KOPT-K1 (cell line): ENCODE measurements around the gene SORBS1.
"Not testable (repeated sequence)": the region's sequence is repeated elsewhere in the genome, so short reads cannot be mapped to it uniquely, and the experiment has no call there.

Source experiments
- H3K27ac ChIP-seq: fragments of 200-600 bp; sonication (generic); 2 replicates; pipeline ENCODE4 v1.5.1; 2016; ENCODE audit warnings: antibody characterized with exemption, mild to moderate bottlenecking, low read depth, low read length; ENCODE audit not compliant: poor library complexity, severe bottlenecking
- H3K36me3 ChIP-seq: fragments of 200-600 bp; sonication (generic); 2 replicates; pipeline ENCODE4 v1.5.1; 2017; ENCODE audit warnings: antibody characterized with exemption, mild to moderate bottlenecking, low read length, moderate library complexity; ENCODE audit not compliant: insufficient read depth
- H3K9me3 ChIP-seq: fragments of 200-600 bp; sonication (generic); 2 replicates; pipeline ENCODE4 v1.5.1; 2017; ENCODE audit warnings: antibody characterized with exemption, low read length, mild to moderate bottlenecking; ENCODE audit not compliant: insufficient read depth, poor library complexity, severe bottlenecking

SORBS1 gene

DNA sequence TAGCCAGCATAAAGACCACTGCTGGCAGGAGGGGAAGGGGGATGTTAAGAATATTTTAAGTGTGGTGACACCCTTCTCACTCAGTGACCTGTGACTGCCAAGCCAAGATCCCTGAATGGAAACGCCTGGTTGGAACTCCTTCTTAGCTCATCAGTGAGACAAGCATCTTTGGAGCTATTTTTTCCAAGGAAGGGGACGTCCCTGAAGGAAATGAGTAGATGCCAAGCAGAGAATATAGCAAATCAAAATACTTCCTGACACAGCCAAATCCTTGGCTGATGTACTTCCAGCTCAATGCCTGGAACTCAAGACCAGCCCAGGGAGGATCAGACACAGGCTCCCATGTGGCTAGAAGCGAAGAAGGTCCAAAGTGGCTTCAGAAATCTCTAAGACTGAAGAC lies 82.2 kb downstream of the SORBS1 start:
- H3K27ac ChIP-seq, result no peak overlapping the region
- H3K9me3 ChIP-seq, result no peaks in the 10 kb centered on the region
- H3K36me3 ChIP-seq, result no peaks in the 10 kb centered on the region

GRCh38 chr10:95478185-95478584 lies 83.0 kb downstream of the SORBS1 start:
- Histone ChIP-seq H3K36me3 (no peaks in the 10 kb centered on the region), H3K9me3 (no peaks in the 10 kb centered on the region), H3K27ac (no peak overlapping the region)

DNA sequence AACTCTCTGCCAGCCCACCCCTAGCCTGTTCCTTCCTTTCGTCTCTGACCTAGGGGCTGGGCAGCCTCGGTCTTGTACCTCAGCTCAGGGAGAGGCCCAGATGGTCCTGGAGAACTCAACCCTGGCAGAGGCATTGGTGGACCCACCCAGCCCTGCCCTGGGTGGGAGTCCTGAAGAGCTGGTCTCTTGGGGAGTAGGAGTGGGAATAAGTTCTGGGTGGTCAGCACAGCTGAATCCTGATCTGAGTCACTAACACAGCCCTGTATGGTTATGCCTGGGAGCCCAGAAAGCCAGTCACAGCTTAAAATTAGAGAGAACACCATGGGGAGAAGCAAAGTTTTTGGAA lies 84.0 kb downstream of the SORBS1 start:
- H3K9me3 ChIP-seq, result no peaks in the 10 kb centered on the region
- H3K36me3 ChIP-seq, result no peaks in the 10 kb centered on the region
- no peak overlapping the region for H3K27ac ChIP-seq

- Histone ChIP-seq H3K36me3 (no peaks in the 10 kb centered on the region), H3K9me3 (no peaks in the 10 kb centered on the region), H3K27ac (no peak overlapping the region)
Measured at GRCh38 chr10:95476469-95477174, 84.5 kb downstream of the SORBS1 start.

DNA sequence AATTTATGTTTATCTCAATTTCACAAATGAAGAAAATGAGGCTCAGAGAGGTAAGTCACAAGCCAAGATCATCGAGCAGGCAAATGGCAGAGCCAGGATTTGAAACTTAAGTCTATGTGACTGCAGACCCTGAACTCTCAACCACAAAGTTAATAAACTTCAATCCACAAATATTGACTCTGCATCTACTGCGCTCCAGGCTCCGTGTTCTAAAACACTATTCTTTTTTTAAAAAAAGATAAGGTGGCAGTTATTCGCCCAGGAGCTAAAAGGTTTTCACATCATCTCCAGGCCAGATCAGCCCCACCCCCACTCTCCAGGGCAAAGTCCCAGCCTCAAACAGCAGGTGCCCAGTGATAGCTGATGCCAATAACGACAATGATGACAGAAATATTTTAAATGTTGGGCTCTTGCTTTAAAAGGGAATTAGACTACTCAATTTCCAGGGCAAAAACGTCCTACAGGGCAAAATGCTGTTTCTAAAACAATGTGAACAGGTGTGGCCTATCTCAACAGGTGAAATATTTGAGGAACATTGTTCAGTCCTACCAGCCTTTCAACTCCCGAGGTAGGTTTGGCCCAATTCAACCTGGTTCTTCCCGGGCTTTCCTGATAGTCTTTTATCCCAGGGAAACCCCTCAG lies 85.2 kb downstream of the SORBS1 start:
- Histone ChIP-seq H3K9me3 (no peaks in the 10 kb centered on the region), H3K27ac (no peak overlapping the region)

DNA sequence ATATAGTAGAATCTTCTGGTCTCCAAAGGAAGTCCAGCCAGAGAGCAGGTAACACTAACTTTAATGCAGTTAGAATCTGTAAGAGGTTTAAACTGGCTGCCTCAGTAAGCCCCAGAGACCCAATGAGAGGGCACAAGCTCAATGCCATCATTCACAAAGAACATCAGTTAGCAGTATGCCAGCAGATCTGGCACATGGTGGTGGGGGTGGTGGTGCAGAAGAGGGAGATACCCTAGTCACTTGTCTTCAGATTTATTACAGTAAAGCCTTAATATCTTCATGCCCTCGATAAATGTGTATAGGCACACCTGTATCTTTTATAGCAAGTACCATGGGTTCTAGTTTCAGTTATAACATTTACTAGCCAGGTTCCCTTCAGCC lies 86.2 kb downstream of the SORBS1 start:
- Histone ChIP-seq H3K36me3 (no peaks in the 10 kb centered on the region), H3K9me3 (no peaks in the 10 kb centered on the region), H3K27ac (no peak overlapping the region)

More for the DNA sequence above, 85.2 kb downstream of the SORBS1 start:
- no peaks in the 10 kb centered on the region for H3K36me3 ChIP-seq

GRCh38 chr10:95474228-95475002 lies 86.8 kb downstream of the SORBS1 start:
- Histone ChIP-seq H3K27ac (no peak overlapping the region), H3K36me3 (no peaks in the 10 kb centered on the region), H3K9me3 (no peaks in the 10 kb centered on the region)

DNA sequence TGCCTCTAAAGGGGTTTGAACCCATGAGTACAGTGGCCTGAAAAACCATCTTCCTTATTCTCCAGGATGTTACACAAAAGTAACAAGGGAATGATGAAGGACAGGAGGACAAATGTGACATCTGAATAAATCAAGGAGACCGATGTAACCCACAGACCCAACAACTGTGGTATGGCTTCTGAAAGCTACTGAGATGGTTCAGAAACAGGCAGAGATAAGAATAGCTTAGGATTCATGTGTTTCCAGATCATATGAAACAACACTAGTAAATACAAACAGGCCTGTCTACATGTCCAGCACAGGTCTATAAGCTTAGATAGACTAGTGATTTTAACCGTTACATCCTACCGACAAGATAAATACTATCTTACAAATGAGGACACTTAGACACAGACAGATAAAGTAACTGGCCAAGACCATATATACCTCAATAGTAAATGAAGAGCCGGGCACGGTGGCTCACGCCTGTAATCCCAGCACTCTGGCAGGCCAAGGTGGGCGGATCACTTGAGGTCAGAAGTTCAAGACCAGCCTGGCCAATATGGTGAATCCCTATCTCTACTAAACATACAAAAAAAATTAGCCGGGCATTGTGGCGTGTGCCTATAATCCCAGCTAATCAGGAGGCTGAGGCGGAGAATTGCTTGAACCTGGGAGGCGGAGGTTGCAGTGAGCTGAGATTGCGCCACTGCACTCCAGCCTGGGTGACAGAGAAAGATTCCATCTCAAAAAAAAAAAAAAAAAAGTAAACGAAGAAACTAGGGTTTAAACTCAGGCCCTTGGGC lies 88.7 kb downstream of the SORBS1 start:
- no peak overlapping the region for H3K27ac ChIP-seq

GRCh38 chr10:95469676-95470075 lies 91.5 kb downstream of the SORBS1 start:
- no peak overlapping the region for H3K27ac ChIP-seq
- H3K36me3 ChIP-seq, result no peaks in the 10 kb centered on the region
- H3K9me3 ChIP-seq, result no peaks in the 10 kb centered on the region

More for the DNA sequence above, 88.7 kb downstream of the SORBS1 start:
- Histone ChIP-seq H3K36me3 (no peaks in the 10 kb centered on the region), H3K9me3 (no peaks in the 10 kb centered on the region)

- Histone ChIP-seq H3K36me3 (no peaks in the 10 kb centered on the region), H3K27ac (no peak overlapping the region), H3K9me3 (no peaks in the 10 kb centered on the region)
Measured at GRCh38 chr10:95469251-95469650, 91.9 kb downstream of the SORBS1 start.

- not testable (repeated sequence) for H3K27ac ChIP-seq, H3K36me3 ChIP-seq, H3K9me3 ChIP-seq
Measured at GRCh38 chr10:95467642-95468041, 93.5 kb downstream of the SORBS1 start.

GRCh38 chr10:95467162-95467599 lies 94.0 kb downstream of the SORBS1 start:
- H3K36me3 ChIP-seq, result no peaks in the 10 kb centered on the region
- no peak overlapping the region for H3K27ac ChIP-seq
- H3K9me3 ChIP-seq, result no peaks in the 10 kb centered on the region

- no peaks in the 10 kb centered on the region for H3K36me3 ChIP-seq
- H3K27ac ChIP-seq, result no peak overlapping the region
- no peaks in the 10 kb centered on the region for H3K9me3 ChIP-seq
Measured at GRCh38 chr10:95466436-95466835, 94.7 kb downstream of the SORBS1 start.

GRCh38 chr10:95464280-95464679 lies 96.9 kb downstream of the SORBS1 start:
- Histone ChIP-seq H3K27ac (no peak overlapping the region), H3K9me3 (no peaks in the 10 kb centered on the region), H3K36me3 (no peaks in the 10 kb centered on the region)
